ENCODE data around the gene CLMP. TPM values are rescaled to one million over a fixed set of nuclear protein-coding genes. Genes with fewer than 3 reads are reported as not detected.

CLMP gene
- polyA plus RNA-seq, 1 donor (not counting 4 experiments of a cell fraction or from before 2014, with no cell fraction given), result 2.7 TPM

DNA sequence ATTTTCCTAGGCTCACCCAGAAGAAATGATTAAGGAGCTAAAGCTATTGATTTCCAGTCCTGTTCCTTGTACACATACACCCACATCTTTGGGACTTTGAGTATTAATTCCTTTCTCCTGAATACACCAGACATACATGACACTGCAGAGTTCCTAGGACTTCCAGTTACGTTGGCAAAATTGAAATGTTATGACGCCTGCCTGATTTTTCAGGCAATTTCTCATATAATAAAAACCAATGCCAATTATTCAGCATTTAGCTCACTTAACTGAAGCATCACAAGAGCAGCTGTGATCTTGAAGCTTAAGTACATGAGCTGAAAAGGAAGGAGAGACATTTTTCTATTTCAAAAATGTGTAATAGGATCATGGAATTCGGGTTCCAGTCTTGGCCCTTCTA lies 4.5 kb downstream of the CLMP start:
- no peak for FAIRE-seq
- no peak overlapping the region for H3K27ac ChIP-seq (ENCODE audit: control insufficient read depth, insufficient read depth, low read length)

GRCh38 chr11:123188508-123189165 lies 6.4 kb downstream of the CLMP start:
- Histone ChIP-seq H3K27me3 (ENCODE audit: control insufficient read depth, extremely low read depth, insufficient read depth, low read length) (no peaks in the 10 kb centered on the region), H3K36me3 (ENCODE audit: control insufficient read depth in 2 of 2, extremely low read depth in 1 of 2, insufficient read depth in 2 of 2, low read length in 2 of 2) (no peaks in the 10 kb centered on the region), H3K9ac (ENCODE audit: control insufficient read depth, extremely low read depth, insufficient read depth, low read length) (no peak overlapping the region), H3K79me2 (ENCODE audit: control insufficient read depth, insufficient read depth, low read length) (no peaks in the 10 kb centered on the region), H3K27ac (ENCODE audit: control insufficient read depth, insufficient read depth, low read length) (no peak overlapping the region), H3K4me3 (ENCODE audit: control insufficient read depth in 2 of 3, extremely low read depth in 1 of 3, insufficient read depth in 2 of 3, low read depth in 1 of 3, low read length in 3 of 3) (no peak overlapping the region), H2AFZ (ENCODE audit: control insufficient read depth, low read length) (no peak overlapping the region), H3K4me1 (ENCODE audit: control insufficient read depth, extremely low read depth, insufficient read depth, low read length) (peaks cover 47% of the 10 kb centered on the region), H4K20me1 (ENCODE audit: control insufficient read depth, extremely low read depth, insufficient read depth, low read length) (no peaks in the 10 kb centered on the region), H3K9me3 (ENCODE audit: control insufficient read depth, low read depth, low read length) (no peaks in the 10 kb centered on the region), H3K4me2 (ENCODE audit: control insufficient read depth, extremely low read depth, insufficient read depth, low read depth, low read length) (no peak overlapping the region), H3K9me1 (ENCODE audit: control insufficient read depth, extremely low read depth, insufficient read depth, low read length) (no peaks in the 10 kb centered on the region)
- FAIRE-seq (peak; percentile 56), DNase-seq (ENCODE audit: low read depth, low spot score) (no peak)
- TF ChIP-seq, protein P1, sequence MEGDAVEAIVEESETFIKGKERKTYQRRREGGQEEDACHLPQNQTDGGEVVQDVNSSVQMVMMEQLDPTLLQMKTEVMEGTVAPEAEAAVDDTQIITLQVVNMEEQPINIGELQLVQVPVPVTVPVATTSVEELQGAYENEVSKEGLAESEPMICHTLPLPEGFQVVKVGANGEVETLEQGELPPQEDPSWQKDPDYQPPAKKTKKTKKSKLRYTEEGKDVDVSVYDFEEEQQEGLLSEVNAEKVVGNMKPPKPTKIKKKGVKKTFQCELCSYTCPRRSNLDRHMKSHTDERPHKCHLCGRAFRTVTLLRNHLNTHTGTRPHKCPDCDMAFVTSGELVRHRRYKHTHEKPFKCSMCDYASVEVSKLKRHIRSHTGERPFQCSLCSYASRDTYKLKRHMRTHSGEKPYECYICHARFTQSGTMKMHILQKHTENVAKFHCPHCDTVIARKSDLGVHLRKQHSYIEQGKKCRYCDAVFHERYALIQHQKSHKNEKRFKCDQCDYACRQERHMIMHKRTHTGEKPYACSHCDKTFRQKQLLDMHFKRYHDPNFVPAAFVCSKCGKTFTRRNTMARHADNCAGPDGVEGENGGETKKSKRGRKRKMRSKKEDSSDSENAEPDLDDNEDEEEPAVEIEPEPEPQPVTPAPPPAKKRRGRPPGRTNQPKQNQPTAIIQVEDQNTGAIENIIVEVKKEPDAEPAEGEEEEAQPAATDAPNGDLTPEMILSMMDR (optimal IDR thresholded peaks at IDR 0.05 in 1 of 3, IDR thresholded peaks at IDR 0.05 in 1 of 3, conservative IDR thresholded peaks at IDR 0.05 in 1 of 3; ENCODE audit: extremely low read depth in 1 of 3, insufficient read depth in 2 of 3, low read length in 3 of 3), result no peak
- TF ChIP-seq EZH2 (IDR thresholded peaks at IDR 0.05; ENCODE audit: low read length), result no peak
- dilution Hi-C loops (cut with MboI; ENCODE audit: extremely low pct_ligation_motif_present, low sequenced_read_pairs), result no loop called here

More for the DNA sequence above, 4.5 kb downstream of the CLMP start:
- dilution Hi-C loops (cut with MboI; ENCODE audit: extremely low pct_ligation_motif_present, low sequenced_read_pairs), result no loop called here
- no peak for DNase-seq (ENCODE audit: low read depth, low spot score)
- Histone ChIP-seq H3K9ac (ENCODE audit: control insufficient read depth, extremely low read depth, insufficient read depth, low read length) (no peak overlapping the region), H3K79me2 (ENCODE audit: control insufficient read depth, insufficient read depth, low read length) (no peaks in the 10 kb centered on the region), H3K9me1 (ENCODE audit: control insufficient read depth, extremely low read depth, insufficient read depth, low read length) (no peaks in the 10 kb centered on the region), H3K4me3 (ENCODE audit: control insufficient read depth in 2 of 3, extremely low read depth in 1 of 3, insufficient read depth in 2 of 3, low read depth in 1 of 3, low read length in 3 of 3) (no peak overlapping the region), H4K20me1 (ENCODE audit: control insufficient read depth, extremely low read depth, insufficient read depth, low read length) (no peaks in the 10 kb centered on the region), H2AFZ (ENCODE audit: control insufficient read depth, low read length) (no peak overlapping the region), H3K36me3 (ENCODE audit: control insufficient read depth in 2 of 2, extremely low read depth in 1 of 2, insufficient read depth in 2 of 2, low read length in 2 of 2) (no peaks in the 10 kb centered on the region), H3K9me3 (ENCODE audit: control insufficient read depth, low read depth, low read length) (no peaks in the 10 kb centered on the region), H3K4me2 (ENCODE audit: control insufficient read depth, extremely low read depth, insufficient read depth, low read depth, low read length) (no peak overlapping the region), H3K27me3 (ENCODE audit: control insufficient read depth, extremely low read depth, insufficient read depth, low read length) (no peaks in the 10 kb centered on the region), H3K4me1 (ENCODE audit: control insufficient read depth, extremely low read depth, insufficient read depth, low read length) (peaks cover 30% of the 10 kb centered on the region)
- TF ChIP-seq, protein P1 (optimal IDR thresholded peaks at IDR 0.05 in 1 of 3, IDR thresholded peaks at IDR 0.05 in 1 of 3, conservative IDR thresholded peaks at IDR 0.05 in 1 of 3; ENCODE audit: extremely low read depth in 1 of 3, insufficient read depth in 2 of 3, low read length in 3 of 3), result no peak
- TF ChIP-seq EZH2 (IDR thresholded peaks at IDR 0.05; ENCODE audit: low read length), result no peak

Measured in keratinocyte (primary cell).